ENCODE results near the gene MSL2.

Gene MSL2

GRCh38 chr3:136196064-136196400 lies at the start of gene MSL2:
TSS of gene MSL2 (minus strand) at chr3:136196335. CDS start at chr3:136195113, 1,222 bp downstream.
- H3K4me3 ChIP-seq (ENCODE audit: low read depth, low read length) = peak within 1 kb of the TSS; percentile 97
- no peak for TF ChIP-seq CTCF (IDR thresholded peaks at IDR 0.05; ENCODE audit: borderline replicate concordance, insufficient read depth, low read depth, low read length)

- no peak overlapping the region for H3K4me3 ChIP-seq (ENCODE audit: low read depth, low read length)
These were observed 49.6 kb upstream of the MSL2 start for GRCh38 chr3:136245691-136246090.

GRCh38 chr3:136239094-136239493 lies 43.0 kb upstream of the MSL2 start:
- no peak for TF ChIP-seq CTCF (IDR thresholded peaks at IDR 0.05; ENCODE audit: borderline replicate concordance, insufficient read depth, low read depth, low read length)
- H3K4me3 ChIP-seq (ENCODE audit: low read depth, low read length) = no peak overlapping the region

More at GRCh38 chr3:136245691-136246090, 49.6 kb upstream of the MSL2 start:
- TF ChIP-seq CTCF (IDR thresholded peaks at IDR 0.05; ENCODE audit: borderline replicate concordance, insufficient read depth, low read depth, low read length) = no peak

GRCh38 chr3:136237961-136238649 lies 42.0 kb upstream of the MSL2 start:
- H3K4me3 ChIP-seq (ENCODE audit: low read depth, low read length) = no peak overlapping the region
- no peak for TF ChIP-seq CTCF (IDR thresholded peaks at IDR 0.05; ENCODE audit: borderline replicate concordance, insufficient read depth, low read depth, low read length)

GRCh38 chr3:136237103-136237502 lies 41.0 kb upstream of the MSL2 start:
- TF ChIP-seq CTCF (IDR thresholded peaks at IDR 0.05; ENCODE audit: borderline replicate concordance, insufficient read depth, low read depth, low read length) = no peak
- no peak overlapping the region for H3K4me3 ChIP-seq (ENCODE audit: low read depth, low read length)

- H3K4me3 ChIP-seq (ENCODE audit: low read depth, low read length) = no peak overlapping the region
- no peak for TF ChIP-seq CTCF (IDR thresholded peaks at IDR 0.05; ENCODE audit: borderline replicate concordance, insufficient read depth, low read depth, low read length)
These were observed 40.0 kb upstream of the MSL2 start for GRCh38 chr3:136236109-136236508.

GRCh38 chr3:136235545-136235944 lies 39.4 kb upstream of the MSL2 start:
- no peak for TF ChIP-seq CTCF (IDR thresholded peaks at IDR 0.05; ENCODE audit: borderline replicate concordance, insufficient read depth, low read depth, low read length)
- H3K4me3 ChIP-seq (ENCODE audit: low read depth, low read length) = no peak overlapping the region
